GM10847 (cell line): Measurements from ENCODE around the gene ESYT2.

Experiments used
- POLR2A ChIP-seq: IDR thresholded peaks from 2 replicates; pipeline ENCODE4 v1.6.1; 2011; ENCODE audit not compliant: insufficient read length; ENCODE audit errors: extremely low read depth

The ESYT2 gene

DNA sequence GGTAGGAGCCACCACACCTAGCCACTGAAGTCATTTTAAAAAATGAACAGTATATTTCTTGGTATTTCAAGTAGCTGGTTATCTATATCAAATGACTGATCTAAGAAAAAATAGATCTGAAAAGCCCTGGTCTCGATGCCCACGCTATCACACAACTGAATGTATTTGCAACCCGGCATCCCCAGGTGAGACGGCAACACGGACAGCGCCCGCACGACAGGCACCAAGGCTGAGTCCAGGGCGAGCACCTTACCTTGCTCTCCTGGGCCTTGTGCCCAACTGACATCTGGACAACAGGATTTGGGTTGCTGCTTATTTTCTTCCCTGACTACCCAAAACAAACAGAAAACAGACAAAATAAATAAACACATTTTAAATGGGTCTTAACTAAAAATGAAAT, 79.9 kb downstream of the ESYT2 start:
- no peak for TF ChIP-seq POLR2A

DNA sequence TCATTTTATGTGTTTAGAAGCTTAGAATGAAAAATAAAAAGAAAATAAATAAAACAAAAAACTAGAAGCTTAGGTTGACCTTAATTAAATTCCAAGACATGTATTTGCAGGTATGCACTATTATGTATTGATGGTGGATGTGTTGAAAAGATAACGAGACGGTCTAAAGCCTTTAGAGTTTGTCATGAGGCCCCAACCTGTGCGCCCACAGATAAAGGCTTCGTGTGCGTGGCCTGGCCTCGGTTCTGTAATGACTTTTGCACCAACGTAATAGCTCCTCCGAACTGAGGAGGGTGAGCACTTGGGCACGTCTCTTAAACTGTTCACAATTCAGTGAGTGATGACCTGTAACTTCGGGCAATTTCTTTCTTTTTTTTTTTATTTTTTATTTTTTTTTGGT, 81.0 kb downstream of the ESYT2 start:
- TF ChIP-seq POLR2A, result no peak

DNA sequence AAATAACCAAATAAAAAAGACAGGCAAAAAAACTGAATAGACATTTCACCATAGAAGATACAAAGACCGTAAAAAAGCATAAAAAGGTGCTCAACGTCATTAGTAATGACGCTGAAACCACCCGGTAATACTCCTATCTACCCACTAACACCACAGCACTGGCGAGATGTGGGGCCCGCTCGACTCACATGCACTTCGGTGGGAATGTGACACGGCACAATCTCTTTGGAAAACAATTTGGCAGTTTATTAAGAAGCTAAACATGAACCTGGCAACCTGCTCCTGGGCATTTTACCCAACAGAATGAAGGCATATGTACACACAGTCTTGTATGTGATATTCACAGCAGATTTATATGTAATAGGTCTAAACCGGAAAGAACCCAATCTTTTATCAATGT, 81.9 kb downstream of the ESYT2 start:
- no peak for TF ChIP-seq POLR2A

DNA sequence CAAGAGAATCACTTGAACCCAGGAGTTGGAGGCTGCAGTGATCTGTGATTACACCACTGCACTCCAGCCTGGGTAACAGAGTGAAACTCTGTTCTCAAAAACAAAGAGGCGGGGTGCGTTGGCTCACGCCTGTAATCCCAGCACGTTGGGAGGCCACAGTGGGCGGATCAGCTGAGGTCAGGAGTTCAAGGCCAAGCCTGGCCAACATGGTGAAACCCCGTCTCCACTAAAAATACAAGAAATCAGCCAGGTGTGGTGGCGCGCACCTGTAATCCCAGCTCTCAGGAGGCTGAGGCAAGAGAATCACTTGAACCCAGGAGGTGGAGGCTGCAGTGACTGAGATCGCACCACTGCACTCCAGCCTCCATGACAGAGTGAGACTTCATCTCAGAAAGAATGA, 82.4 kb downstream of the ESYT2 start:
- no peak for TF ChIP-seq POLR2A

DNA sequence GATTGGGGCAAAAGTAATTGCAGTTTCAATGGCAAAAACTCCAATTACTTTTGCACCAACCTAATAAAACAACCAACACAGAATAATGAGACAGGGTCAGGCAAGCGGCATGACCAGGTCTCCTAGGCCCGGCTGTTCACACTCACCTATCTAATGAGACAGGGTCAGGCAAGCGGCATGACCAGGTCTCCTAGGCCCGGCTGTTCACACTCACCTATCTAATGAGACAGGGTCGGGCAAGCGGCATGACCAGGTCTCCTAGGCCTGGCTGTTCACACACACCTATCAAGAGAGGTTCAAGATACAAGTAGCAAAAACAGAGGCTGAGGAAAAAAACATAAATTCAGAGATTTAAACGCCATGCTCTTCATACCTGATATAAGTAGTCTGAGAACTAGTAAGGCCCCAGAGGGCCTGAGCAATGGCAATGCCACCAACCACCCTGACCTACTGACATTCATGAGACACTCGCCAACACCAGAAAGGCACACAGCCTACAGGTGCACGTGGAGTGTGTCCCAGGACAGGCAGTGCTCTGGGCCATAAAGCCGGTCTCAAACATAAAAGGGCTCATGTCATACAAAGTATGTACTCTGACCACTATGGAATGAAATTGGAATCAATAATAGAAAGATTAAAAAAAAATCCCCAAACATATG, 84.1 kb downstream of the ESYT2 start:
- no peak for TF ChIP-seq POLR2A

DNA sequence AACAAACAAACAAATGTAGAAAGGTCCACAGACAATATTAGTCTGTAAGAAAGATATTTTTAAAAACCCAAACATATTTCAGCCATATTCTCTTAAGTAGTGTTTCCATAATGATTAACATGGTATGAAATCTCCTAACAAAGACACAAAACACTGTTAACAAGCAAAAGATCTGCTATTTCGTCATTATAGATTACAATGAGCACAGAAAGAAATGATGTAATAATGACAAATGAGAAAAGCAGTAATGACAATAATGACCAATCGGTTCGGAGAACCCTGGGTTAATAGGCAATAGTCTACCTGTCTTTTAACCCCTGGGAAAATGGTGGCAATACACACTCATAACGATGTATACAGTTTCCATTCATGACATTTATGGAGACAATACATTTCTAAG, 85.2 kb downstream of the ESYT2 start:
- TF ChIP-seq POLR2A, result no peak

DNA sequence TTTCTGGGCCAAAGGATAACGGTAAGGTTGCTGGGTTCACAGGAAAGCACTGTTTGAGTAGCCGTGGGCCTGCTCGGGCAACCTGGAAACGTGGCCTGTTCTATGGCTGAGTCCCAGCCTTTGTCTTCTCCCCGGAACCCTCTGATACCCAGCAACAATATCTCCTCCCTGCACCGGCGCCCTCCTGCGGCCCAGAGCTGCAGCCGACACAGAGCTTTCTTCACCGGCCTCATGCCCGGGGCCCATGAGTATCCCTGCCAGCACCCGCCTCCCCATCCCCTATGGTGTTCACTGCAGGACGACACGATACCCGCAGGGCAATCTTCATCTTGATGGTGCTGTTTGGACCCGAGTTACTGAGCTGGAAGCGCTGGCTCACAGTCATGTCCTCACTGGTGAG, 86.1 kb downstream of the ESYT2 start:
- no peak for TF ChIP-seq POLR2A

DNA sequence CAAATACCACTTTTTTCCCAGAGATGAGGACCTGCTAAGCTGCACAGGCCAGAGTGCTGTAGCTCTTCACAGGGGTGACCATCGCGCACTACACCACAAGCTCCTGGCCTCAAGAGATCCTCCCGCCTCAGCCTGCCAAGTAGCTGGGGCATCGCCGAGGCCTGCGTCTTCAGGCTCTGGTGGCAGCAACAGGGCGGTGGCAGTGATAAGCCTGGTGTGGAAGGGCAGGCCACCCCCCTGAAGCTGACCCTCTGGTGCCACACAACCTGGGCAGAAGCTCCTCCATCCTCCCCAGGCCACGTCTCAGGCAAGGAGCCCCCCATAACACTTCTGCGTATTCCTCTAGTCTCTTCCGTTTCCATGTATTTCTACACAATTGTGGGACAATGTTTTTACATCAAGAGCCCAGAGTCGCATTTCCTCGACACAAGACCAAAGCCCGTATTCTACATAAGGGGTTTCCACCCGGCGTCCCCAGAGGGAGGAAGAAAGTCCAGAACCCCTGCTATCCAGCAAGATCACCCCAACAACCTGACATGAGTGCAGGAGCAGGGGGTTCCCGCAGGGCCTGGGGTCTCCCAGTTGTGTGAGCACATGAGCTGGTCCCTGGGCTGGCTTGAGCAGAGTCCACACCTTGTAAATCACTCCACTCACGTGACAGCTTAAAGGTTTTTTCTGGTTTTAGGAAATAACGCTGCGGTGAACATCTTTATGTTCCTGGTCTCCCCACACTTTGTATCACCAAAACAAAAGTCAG, 87.1 kb downstream of the ESYT2 start:
- no peak for TF ChIP-seq POLR2A

DNA sequence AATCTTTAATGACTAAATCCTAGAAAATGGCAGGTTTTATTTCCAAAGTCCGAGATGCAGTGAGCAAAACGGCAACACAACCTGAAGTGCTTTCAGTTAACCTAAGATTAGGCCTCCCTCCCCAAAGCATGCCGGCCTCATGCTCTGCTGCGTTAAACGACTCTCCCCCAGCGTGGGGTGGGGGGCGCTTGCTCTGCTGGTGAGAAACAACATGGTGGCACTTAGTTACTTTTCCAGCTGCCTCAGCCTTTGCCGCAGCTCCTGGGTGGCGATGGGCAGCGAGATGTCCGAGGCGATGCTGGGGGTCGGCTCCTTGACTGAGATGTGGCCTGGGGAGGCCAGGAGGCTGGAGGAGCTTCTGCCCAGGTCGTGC, 88.0 kb downstream of the ESYT2 start:
- no peak for TF ChIP-seq POLR2A

DNA sequence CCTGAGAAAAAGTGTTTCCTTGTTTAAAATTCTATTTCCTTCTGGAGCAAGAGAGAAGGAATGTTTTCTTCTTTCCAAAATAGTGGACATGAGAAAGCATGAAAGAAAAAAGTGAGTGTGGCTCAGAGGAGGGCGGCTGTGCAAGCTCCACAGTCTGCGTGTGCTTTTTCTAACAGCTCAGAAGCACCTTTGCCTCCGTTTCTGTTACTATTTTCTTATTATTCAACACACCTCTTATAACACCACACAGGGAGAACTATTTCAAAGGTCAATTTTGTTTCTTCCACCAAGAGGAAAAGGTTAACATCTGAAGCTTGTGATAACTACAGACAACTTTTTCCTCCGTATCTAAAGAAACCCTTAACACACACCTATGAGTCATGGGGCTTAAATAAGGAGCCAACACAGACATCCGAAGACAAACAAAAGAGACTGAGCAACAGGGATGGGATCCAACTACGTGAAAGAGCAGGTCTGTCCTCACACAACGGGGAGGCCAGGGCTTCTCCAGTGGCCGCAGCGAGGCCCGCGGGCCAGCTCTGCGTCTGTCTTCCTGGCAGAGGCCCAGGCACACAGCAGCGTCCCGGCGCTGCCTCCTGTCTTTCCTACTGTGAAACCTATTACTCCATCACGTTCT, 88.5 kb downstream of the ESYT2 start:
- TF ChIP-seq POLR2A, result no peak

DNA sequence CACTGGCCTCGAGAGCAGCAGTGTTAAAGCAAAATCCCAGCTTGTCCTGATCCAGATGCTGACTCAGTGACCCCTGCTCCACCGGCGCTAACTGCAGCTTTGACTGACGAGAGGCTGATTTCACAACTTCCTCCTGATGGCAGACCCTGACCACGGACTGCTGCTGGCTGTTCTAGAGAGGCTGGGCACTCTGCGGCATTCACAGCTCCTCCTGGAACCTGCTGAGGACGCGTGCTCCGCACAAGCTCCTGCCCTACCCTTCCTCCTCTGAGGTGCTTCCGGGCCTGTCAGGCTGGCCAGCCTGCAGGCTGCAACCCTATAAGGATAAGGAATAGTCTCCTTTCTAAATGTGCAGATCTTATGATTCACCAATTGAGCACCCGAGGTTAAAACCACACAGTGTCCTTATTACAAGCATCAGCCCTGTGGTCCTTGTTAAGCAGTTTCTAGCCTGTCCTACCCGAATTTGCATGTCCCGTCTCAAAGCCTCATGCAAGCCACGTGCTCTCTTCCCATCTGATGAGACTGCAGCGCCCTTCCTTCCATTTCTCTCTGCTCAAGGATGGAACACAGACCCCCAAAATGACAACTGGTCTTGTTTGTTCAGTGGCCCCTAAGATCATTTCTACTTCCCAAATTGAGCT, 89.2 kb downstream of the ESYT2 start:
- no peak for TF ChIP-seq POLR2A

DNA sequence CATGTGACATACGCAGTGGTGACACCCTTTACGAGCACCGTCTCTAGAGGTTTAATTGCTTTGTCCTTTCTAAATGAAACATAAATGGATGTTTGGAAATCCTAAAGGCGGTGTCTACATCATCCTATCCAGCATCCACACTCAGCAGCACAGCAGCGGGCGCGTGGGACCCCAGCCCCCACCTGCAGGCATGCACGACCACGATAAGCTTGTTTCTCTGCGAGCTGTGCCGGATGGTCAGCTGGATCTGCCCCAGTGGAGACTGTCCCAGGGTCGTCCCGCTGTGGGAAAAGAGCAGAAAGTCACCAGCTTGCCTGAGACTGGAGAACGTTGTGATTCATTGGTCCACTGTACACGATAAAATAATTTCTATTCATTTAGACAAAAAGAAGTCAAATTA, 90.5 kb downstream of the ESYT2 start:
- TF ChIP-seq POLR2A, result no peak

DNA sequence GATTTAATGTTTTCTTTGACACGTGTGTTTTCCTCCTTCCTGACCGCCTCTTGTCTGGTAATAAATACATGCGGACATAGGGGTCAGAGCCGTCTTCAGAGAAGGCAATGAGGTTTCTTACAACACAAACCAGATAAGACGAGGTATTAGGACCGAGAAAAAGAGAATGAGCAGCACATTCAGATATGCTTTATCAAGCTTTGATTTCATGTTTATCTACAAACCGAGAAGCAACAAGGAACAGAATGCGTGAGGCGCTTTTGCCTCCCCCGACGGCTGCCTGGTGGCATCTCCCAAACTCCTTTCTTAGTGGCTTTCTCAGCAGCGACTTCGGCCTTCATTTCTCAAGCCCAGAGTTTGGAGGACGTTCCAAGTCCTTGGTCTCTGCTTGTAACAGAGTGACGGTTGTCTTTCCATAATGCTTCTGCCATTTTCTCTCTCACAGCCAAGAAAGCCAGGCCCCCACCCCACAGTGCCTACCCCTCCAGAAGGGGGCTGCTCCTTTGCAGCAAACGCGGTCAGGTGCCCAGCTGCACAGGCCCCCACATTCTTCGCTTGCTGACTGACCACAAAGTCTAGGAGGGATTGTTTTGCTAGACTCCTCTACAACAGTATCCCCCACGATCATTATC, 92.1 kb downstream of the ESYT2 start:
- no peak for TF ChIP-seq POLR2A

DNA sequence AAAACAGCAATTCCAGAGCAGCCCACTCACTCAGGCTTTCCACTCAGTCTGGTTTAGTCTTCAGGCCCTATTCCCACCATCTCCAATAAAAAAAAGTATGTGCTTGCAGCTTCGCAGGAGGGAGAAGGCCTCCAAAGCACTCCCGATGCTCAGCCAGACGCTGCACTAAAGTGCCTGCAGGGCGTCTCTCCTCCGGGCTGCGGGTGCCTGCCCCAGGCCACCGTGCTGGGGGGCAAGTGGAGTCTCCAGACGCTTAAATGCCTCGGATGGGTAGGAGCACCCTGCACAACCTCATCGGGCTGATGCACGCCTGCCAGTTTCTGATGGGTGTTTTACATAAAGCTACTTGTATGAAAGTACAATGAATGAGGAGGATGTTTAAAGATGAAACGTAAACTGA, 93.4 kb downstream of the ESYT2 start:
- no peak for TF ChIP-seq POLR2A

DNA sequence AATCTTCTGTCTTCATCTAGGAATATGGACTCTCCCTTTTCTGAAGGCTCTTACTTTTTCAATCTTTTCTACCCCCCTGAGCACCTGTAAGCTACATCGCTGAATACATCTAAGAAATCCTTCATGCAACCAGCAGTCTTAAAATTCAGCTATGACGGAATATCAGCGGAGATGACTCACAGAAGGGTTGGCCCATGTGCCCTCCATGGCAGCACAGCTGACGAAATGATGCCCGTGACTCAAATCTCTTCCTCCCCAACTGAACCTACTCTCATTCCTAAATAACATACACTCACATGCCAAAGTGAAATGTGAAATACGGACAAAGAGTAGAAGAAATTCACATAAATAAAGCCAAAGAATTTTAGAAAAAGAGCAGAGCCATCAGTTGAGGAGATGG, 94.4 kb downstream of the ESYT2 start:
- no peak for TF ChIP-seq POLR2A
